DND-41 (cell line): ENCODE measurements around the gene DGKH.

ENCODE experiments used
- EZH2 ChIP-seq: IDR thresholded peaks from 3 replicates; pipeline ENCODE4 v1.6.1; 2012; ENCODE audit warnings: borderline replicate concordance, low read depth, mild to moderate bottlenecking, moderate library complexity, low read length, inconsistent platforms; ENCODE audit not compliant: severe bottlenecking
- TF ChIP-seq, protein P1 (sequence below): IDR thresholded peaks from 2 replicates; pipeline ENCODE4 v1.5.1; 2012; ENCODE audit warnings: borderline replicate concordance, low read length, moderate library complexity, mild to moderate bottlenecking; ENCODE audit not compliant: poor library complexity, severe bottlenecking; ENCODE audit errors: extremely low read depth

- TF ChIP-seq, protein P1, sequence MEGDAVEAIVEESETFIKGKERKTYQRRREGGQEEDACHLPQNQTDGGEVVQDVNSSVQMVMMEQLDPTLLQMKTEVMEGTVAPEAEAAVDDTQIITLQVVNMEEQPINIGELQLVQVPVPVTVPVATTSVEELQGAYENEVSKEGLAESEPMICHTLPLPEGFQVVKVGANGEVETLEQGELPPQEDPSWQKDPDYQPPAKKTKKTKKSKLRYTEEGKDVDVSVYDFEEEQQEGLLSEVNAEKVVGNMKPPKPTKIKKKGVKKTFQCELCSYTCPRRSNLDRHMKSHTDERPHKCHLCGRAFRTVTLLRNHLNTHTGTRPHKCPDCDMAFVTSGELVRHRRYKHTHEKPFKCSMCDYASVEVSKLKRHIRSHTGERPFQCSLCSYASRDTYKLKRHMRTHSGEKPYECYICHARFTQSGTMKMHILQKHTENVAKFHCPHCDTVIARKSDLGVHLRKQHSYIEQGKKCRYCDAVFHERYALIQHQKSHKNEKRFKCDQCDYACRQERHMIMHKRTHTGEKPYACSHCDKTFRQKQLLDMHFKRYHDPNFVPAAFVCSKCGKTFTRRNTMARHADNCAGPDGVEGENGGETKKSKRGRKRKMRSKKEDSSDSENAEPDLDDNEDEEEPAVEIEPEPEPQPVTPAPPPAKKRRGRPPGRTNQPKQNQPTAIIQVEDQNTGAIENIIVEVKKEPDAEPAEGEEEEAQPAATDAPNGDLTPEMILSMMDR = no peak
- no peak for TF ChIP-seq EZH2
These were observed 986 bp downstream of the DGKH start for GRCh38 chr13:42049454-42049813.
